Psoas muscle (tissue), 8 donors: Measurements from ENCODE around the gene IGFBP6. TPM values are rescaled to one million over a fixed set of nuclear protein-coding genes. Genes with fewer than 3 reads are reported as not detected.

Source experiments
- ATAC-seq, 4 donors: fragments of 200-7000 bp; cut with Tn5 transposase; one replicate each; pipeline ENCODE4 v1.9.1; 2020; ENCODE audit warnings: moderate library complexity in 3 of 4, mild to moderate bottlenecking in 2 of 4
- DNase-seq, 2 donors: peaks; one replicate each; pipeline ENCODE4 v3.0.0-alpha.2; 2020
- H3K27ac ChIP-seq: fragments of 200-600 bp; one replicate; pipeline ENCODE4 v1.8.0; 2022
- H3K27me3 ChIP-seq, 3 donors: fragments of 200-600 bp in 1 of 3; one replicate each; pipeline versions ENCODE4 v1.6.1 to v1.8.0; 2013 to 2022; ENCODE audit warnings: low read length in 2 of 3, mild to moderate bottlenecking in 2 of 3, moderate library complexity in 1 of 3; ENCODE audit not compliant: insufficient read depth in 3 of 3
- H3K36me3 ChIP-seq, 2 donors: fragments of 200-600 bp in 1 of 2; one replicate each; pipeline versions ENCODE4 v1.6.1 to v1.8.0; 2013 to 2022; ENCODE audit warnings: low read depth in 1 of 2, mild to moderate bottlenecking in 1 of 2, moderate library complexity in 1 of 2; ENCODE audit not compliant: insufficient read depth in 1 of 2
- H3K4me1 ChIP-seq: fragments of 200-600 bp; one replicate; pipeline ENCODE4 v1.8.0; 2022
- H3K4me3 ChIP-seq: fragments of 200-600 bp; one replicate; pipeline ENCODE4 v1.8.0; 2022; ENCODE audit warnings: mild to moderate bottlenecking
- H3K9me3 ChIP-seq: fragments of 200-600 bp; one replicate; pipeline ENCODE4 v1.8.0; 2022
- CTCF ChIP-seq: fragments of 200-600 bp; IDR thresholded peaks from one replicate; pipeline ENCODE4 v1.8.0; 2022; ENCODE audit warnings: antibody characterized with exemption
- WGBS, 3 donors: extraction: QIAGEN DNeasy Blood & Tissue Kit; methylation state at CpG; one replicate each; pipeline versions ENCODE4 v1.1.6 to v1.1.7; 2013; 5-methylcytosine and 5-hydroxymethylcytosine counted together
- intact Hi-C, 2 donors: fragments of 100-400 bp; cut with DNase I; formaldehyde crosslinking; loops; one replicate each; pipeline versions ENCODE4 v1.11.0 to v1.14.2; 2022
- polyA plus RNA-seq, 3 donors: library from polyadenylated mRNA; stranded (reverse); fragments of 200-250 nt; gene quantifications; one replicate each; pipeline ENCODE4 v1.2.3, GENCODE V29; 2013
- total RNA-seq, 4 donors: library from RNA; stranded (reverse); fragmentation: NEBNext Ultra II Directional in 2 of 4; extraction: Animal tissue kit (Norgen Biotek cat#: 25700) in 2 of 4; gene quantifications; one replicate each; pipeline versions ENCODE4 v1.2.1 to v1.2.4, GENCODE V29; 2021 to 2023
- donor health status: healthy with polysubstance abuse.
- donor health status: DM: no; HTN: no; CAD: no; lungs with moderate emphysema.
- donor health status: Bipolar disorder and iron deficiency.
- donor health status: healthy.
- donor health status: DM: yes; HTN: yes; CAD: no.
- donor health status: DM: no; HTN: no; CAD: no.
- donor health status: DM: no; HTN: no; CAD: no.
- donor health status: DM: yes; HTN: yes; CAD: no.

The IGFBP6 gene
- total and polyA plus RNA-seq, 7 donors = 6.4 to 27.0 (median 21.3) TPM

GRCh38 chr12:53071591-53072551 lies 25.6 kb upstream of the IGFBP6 start:
- Histone ChIP-seq H3K36me3 (peaks cover 0 to 78% of the 10 kb centered on the region in 2 donors), H3K9me3 (no peaks in the 10 kb centered on the region), H3K4me3 (no peak overlapping the region), H3K4me1 (peaks cover 25% of the 10 kb centered on the region), H3K27me3 (no peaks in the 10 kb centered on the region), H3K27ac (peak overlapping the region; percentile 25)
- WGBS, 3 donors = 54 to 67% (median 58%) methylated on average over 11 of the region's 11 CpGs
- TF ChIP-seq CTCF = no peak
- DNase-seq (peak; percentile 82 to 89), ATAC-seq (peak in 2 of 4 donors; percentile 8 to 19)
- intact Hi-C loops = no loop called here

- H3K36me3 ChIP-seq = peaks cover 0 to 80% of the 10 kb centered on the region in 2 donors
- H3K27me3 ChIP-seq = no peaks in the 10 kb centered on the region
- H3K27ac ChIP-seq = no peak overlapping the region
- 65 to 76% (median 70%) methylated on average over 6 of the region's 6 CpGs for WGBS, 3 donors
- TF ChIP-seq CTCF = no peak
- H3K4me1 ChIP-seq = peaks cover 33% of the 10 kb centered on the region
- peak; percentile 28 to 60 for DNase-seq
- intact Hi-C loops = no loop called here
- H3K9me3 ChIP-seq = no peaks in the 10 kb centered on the region
- no peak for ATAC-seq
- H3K4me3 ChIP-seq = no peak overlapping the region
Measured at GRCh38 chr12:53073881-53074280, 23.6 kb upstream of the IGFBP6 start.

- WGBS, 3 donors = 86 to 89% (median 87%) methylated on average over 11 of the region's 11 CpGs
- Histone ChIP-seq H3K9me3 (no peaks in the 10 kb centered on the region), H3K36me3 (peaks cover 0 to 76% of the 10 kb centered on the region in 2 donors), H3K27me3 (no peaks in the 10 kb centered on the region), H3K4me1 (peaks cover 33% of the 10 kb centered on the region), H3K27ac (no peak overlapping the region), H3K4me3 (no peak overlapping the region)
- DNase-seq (peak in 1 of 2 donors; percentile 18), ATAC-seq (no peak)
- intact Hi-C loops = no loop called here
- TF ChIP-seq CTCF = no peak
Measured at GRCh38 chr12:53074283-53074998, 23.0 kb upstream of the IGFBP6 start.

- no peak for ATAC-seq
- peaks cover 0 to 71% of the 10 kb centered on the region in 2 donors for H3K36me3 ChIP-seq
- H3K27me3 ChIP-seq = no peaks in the 10 kb centered on the region
- DNase-seq = no peak
- no peak overlapping the region for H3K27ac ChIP-seq
- H3K4me1 ChIP-seq = peaks cover 33% of the 10 kb centered on the region
- no peak for TF ChIP-seq CTCF
- H3K9me3 ChIP-seq = no peaks in the 10 kb centered on the region
- no peak overlapping the region for H3K4me3 ChIP-seq
- intact Hi-C loops = no loop called here
- 92 to 99% (median 95%) methylated on average over 3 of the region's 3 CpGs for WGBS, 3 donors
Measured at GRCh38 chr12:53074999-53075370, 22.5 kb upstream of the IGFBP6 start.
